WTC11 (cell line): ENCODE measurements around the gene SOX14.

Source experiments
- ARID4B ChIP-seq: sonication (generic); formaldehyde crosslinking; IDR thresholded peaks from 2 replicates; pipeline ENCODE4 v1.8.0; 2023; ENCODE audit warnings: missing genetic modification reagents, mild to moderate bottlenecking, borderline replicate concordance
- CTCF ChIP-seq: fragments of 200-600 bp; IDR thresholded peaks from 2 replicates; pipeline ENCODE4 v1.8.0; 2022; ENCODE audit warnings: antibody characterized with exemption
- GTF2I ChIP-seq: fragments of 250-450 bp; sonication (Bioruptor Pico); conservative IDR thresholded peaks from 2 replicates; pipeline ENCODE4 v1.4.0; 2021; ENCODE audit warnings: mild to moderate bottlenecking
- NFE2L1 ChIP-seq: sonication (generic); formaldehyde crosslinking; IDR thresholded peaks from 2 replicates; pipeline ENCODE4 v1.8.1; 2023; ENCODE audit warnings: missing genetic modification reagents
- SP1 ChIP-seq: sonication (generic); formaldehyde crosslinking; conservative IDR thresholded peaks from 2 replicates; pipeline ENCODE4 v1.8.1; 2022; ENCODE audit warnings: missing genetic modification reagents
- ZBTB43 ChIP-seq: sonication (generic); formaldehyde crosslinking; IDR thresholded peaks from 2 replicates; pipeline ENCODE4 v1.8.1; 2023; ENCODE audit warnings: mild to moderate bottlenecking, missing genetic modification reagents

GRCh38 chr3:137761099-137761562 lies 3.0 kb upstream of the SOX14 start:
- no peak for TF ChIP-seq ZBTB43 (CRISPR knock-in tag)
- no peak for TF ChIP-seq CTCF
- TF ChIP-seq GTF2I (CRISPR knock-in tag), result no peak
- no peak for TF ChIP-seq SP1 (CRISPR knock-in tag)
- no peak for TF ChIP-seq ARID4B (CRISPR knock-in tag)
- TF ChIP-seq NFE2L1 (CRISPR knock-in tag), result no peak
